Fibroblast of skin of back (primary cell): ENCODE data around the gene ST6GALNAC3.

Source experiments
- DNase-seq: peaks from one replicate; pipeline ENCODE4 v3.0.0-alpha.2; 2013

ST6GALNAC3 gene

DNA sequence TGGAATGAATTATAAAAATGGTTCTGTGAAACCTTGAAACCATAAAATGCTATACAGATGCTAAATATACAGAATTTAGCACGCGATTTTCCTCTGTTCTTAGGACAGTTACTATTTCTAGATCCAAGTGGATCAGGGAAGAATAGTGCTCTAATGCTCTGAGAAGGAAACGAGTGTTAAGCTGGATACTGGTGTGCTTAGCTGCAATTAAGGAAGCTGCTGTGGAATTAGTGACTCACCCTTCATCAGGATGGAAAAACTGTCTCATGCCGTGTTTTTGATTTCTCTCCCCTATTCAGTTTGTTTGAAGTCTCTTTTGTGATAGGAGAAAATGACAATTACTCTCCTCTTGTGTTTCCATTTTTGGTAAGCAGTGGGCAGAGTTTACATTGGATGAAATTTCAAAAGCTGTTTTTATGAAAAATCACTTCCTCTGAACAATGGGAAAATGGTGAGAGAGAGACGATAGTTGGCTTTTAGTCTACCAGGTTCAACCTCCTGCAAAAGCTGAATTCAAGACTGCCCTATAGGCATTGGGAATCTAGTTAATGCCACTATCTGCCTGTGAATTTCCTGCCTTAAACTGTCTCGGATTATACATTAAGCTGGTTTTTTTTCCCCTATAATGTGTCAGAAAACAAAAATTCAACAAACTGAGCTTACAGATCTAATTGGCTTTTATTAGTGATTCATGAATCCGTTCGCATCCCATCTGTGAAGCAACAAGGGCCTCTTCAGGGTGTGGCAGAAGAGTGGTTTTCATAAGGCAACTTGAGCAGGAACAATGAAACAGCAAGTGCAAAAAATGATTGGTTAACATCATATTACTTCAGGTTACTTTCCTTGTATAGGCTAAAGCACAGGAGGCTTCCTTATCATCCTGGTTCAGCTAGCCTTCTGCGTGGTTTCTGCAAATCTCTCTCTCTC, 179.8 kb downstream of the ST6GALNAC3 start:
- DNase-seq = peak; percentile 66

DNA sequence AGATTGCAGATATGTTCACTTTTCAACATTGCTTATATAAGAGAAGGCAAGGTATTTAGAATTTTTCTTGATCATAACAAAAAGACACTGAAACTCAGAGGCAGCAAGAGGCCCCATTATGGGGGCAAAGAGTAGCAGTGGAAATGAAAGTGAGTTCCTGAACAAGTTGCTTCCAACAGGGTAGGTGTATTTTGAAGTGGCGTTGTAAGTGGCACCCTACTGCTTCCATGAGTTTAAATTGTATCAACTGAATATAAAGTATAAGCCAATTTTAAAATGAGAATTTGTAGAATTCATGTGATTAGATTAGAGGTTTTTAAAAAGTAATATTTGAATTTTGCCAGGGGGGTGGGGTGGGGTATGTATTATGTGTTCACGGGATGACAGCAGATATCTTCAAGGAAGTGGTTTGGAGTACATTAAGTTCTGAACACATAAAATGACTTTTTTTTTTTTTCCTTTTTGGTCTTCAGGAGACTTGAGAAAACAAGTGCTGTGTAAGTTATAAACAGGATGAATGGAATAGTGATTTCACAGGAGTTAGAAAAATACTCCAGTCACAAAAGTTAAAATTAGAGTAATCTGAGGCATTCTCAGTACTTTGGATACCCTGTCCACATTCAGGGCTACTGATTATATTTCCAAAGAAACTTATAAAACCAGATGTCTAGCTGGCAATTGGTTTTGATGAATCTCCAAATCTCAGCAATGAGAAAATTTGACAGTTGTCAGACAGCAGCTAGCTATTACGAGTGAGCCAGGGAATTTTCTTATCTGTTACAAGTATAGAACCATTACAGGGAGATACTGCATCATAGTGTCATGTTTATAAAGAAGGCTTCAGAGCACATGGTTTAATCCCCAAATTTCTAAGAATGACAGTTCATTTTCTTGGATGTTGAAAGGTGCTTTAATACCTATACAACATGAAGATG, 182.0 kb downstream of the ST6GALNAC3 start:
- DNase-seq = no peak

DNA sequence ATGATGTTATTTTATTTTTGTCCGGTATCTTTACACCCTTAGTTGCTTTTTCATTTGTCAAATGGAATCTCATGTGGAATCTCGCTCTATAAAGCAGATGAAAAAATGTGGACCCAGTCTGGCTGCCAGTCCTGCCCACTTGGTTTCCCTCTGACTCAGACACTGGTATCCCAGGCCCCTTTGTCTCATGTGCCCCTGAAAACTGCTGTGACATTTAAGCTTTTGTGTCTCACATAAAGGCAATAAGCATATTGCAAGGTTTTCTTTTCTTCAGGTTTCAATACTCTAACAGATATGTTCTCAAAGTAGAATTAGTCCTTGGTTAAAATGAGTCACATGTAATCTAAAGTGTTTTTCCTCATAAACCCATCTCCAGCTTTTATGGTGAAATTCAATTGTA, 183.3 kb downstream of the ST6GALNAC3 start:
- no peak for DNase-seq

DNA sequence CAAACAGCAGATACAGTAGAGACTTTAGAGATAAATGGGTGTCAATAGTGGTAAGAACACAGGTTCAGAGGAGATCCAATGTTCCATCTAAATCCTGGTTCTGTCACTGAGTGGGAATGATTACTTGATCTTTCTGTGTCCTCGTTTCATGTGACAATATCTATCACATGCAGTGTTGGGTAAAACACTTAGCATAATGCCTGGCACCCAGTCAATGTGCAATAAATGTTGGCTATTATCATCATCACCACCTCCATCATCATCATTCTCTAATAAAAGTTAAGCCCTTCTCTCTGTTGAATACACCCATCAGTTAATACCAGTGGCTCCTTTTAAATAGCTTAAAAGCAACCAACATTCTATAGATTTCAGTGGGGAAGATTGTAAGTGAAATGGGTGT, 184.7 kb downstream of the ST6GALNAC3 start:
- no peak for DNase-seq

DNA sequence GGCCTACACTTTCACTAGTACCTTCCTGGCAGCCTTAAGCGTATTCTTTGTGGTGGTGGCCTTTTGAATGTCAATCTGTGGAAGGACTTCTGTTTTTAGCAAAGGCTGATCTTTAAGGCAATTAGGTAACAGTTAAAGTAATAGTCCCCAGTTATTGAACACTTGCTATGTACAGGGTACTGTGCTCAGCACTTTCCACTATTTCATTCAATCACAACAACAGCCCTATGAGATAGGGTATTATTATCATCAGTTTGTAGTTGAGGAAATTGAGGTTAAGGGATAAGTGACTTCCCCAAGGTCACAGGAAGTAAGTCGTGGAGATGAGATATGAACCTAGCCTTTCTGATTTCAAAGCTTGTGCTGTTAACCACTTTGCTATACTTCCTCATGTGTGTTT, 185.7 kb downstream of the ST6GALNAC3 start:
- DNase-seq = no peak

DNA sequence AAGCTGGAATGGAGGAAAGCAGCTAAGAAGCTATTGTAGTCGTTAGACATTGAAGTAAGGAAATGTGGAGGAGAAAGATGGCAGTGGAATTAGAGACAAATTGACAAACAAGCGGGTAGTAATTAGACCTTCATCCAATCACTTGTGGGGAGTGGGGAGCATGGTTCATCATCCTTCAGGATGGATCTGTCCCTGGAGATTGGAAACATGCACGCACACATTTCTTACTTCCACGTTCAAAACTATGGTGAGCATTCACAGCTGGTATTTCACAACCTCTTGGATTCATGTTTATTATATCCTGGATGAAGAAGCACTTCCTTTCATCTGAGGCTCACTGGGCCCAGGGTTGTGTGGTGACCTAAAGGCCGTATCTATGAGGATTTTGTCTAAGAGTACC, 188.1 kb downstream of the ST6GALNAC3 start:
- DNase-seq = no peak

DNA sequence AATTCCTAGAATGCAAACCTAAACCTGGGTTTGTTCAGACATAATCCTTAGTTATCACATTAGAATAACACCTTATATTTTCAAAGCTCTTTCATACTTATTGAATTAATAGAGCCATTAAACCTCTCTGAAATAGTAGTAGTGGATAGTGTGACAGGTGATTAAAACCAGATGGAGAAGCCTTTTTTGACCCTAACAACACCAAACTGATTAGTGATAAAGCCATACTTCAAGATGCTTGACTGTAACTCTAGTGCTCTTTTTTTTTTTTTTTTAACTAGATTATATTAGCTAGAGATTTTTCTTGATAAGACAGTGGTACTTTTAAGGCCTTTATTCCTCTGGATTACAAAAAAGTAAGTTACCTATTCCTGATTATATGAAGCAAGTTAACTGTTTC, 190.1 kb downstream of the ST6GALNAC3 start:
- no peak for DNase-seq

DNA sequence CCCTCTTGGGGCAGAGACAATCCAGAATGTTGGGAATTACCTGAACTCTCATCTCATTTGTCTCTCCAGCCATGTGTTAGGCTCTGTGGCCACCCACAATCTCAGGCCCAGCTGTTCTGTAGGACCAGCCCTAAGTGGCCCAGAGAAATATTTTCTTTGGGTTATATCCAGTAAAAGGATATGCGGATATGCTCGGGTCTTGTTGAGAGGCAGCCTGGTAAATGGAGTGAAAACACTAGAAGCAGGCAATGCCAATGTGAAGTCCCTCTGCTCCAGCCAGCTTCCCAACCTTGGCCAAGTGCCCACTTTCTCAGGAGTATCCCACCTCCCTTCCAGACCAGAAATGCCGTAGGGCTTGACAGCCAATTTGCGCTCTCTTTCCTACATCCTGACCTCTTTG, 192.2 kb downstream of the ST6GALNAC3 start:
- DNase-seq = no peak

DNA sequence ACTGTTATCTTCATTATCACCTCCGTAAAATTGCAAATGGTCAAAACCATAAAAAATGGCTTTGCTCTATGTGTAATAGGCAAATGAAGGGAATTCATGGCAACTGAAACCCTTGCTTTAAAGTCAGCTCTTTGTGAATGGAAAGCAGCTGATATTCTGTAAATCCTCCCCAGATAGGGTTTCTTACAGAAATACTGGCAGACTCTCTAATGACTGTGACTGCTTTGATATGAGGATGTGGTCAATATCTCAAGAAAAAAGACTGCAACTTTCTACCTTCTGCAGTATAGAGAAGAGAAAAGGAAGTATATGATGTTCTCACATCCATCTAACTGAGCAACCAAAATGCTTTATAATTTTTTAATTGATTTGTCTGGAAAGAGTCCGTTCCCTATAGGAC, 193.1 kb downstream of the ST6GALNAC3 start:
- no peak for DNase-seq

DNA sequence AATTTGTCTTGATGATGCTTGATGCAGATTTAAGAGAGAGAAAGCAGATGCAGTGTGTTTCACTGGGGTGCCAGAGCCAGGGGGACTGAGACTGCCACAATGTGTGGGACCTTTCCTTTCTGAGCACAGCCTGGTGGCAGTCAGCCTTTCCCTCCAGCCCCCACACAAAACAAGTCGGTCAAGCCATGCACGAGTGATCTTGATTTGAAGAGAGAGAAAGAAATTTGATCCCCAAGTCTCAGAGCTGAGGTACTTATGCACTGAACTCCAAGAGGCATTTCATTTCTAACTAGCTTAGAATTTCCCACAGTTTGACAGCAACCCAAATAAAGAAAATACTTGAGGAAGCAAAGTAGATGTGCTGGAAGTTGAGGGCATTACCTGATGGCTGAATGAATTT, 193.8 kb downstream of the ST6GALNAC3 start:
- no peak for DNase-seq

DNA sequence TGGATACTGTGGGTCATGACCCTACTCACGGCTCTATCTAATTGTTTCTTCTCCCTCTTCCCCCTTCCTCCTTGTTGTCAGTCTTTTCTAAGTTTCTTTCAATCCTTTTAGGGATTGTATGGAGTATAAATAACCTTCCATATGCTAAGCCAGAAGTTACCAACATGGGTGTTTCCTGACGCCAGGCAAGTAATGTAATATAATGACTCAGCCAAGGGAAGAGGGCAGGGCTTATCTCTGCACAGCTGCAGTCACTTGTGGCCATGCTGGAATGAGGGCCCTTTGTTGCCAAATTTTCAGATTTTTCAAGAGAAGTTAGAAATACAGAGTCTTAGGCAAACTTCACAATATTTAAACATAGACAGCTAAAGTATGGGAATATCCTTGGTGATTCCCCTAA, 194.6 kb downstream of the ST6GALNAC3 start:
- peak; percentile 78 for DNase-seq

DNA sequence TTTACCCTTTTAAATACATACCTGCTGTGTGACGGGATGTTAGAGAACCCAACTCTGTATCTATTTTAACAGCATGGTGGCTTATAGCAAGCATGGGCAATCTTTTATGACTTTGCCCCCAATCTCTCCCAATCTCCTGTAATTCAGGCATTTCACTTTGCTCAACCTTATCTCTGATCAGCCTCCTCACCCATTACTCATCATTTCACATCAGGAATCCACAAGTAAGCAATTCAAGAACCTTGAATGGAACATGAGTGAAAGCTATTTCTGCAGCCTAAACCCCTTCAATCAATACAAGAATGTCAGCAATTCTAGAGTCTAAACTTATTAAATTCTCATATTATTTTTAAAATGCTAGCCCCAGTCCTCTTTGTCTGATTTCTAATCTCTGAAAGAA, 199.8 kb downstream of the ST6GALNAC3 start:
- DNase-seq = no peak

DNA sequence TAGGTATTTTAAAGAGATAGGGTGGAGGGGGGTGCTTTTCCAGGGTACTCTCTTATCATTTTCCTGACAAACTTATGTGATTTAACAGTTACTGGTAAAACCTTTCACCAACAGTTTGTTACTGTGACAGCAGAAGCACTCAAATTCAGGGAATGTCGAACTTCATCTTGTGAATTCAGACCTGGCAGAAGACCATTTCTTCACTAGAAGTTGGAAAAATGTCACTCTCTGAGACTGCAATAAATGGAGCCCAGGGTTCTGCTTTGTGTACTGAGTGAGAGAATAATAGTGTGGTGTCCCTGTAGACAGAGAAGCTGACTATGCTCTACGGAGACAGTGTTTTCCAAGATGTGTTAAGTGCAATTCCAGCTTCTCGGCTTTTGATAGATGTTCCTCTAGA, 200.2 kb downstream of the ST6GALNAC3 start:
- no peak for DNase-seq

DNA sequence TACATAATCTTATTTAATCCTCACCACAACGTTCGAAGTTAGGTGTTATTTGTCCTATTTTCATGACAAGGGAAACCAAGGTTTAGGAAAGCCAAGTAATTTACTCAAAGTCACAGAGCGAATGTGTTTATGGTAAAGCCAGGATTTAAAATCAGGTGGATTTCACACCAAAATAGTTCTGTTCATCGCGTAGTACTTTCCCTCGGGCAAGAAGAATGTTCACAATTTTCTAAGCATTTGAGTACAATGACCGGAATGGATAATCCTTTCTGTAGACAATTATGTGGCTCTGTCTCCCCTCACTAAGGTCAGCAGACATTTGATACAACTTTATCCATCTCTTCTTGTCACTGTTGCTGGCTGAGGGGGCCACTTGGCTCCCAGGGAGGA, 204.2 kb downstream of the ST6GALNAC3 start:
- no peak for DNase-seq

DNA sequence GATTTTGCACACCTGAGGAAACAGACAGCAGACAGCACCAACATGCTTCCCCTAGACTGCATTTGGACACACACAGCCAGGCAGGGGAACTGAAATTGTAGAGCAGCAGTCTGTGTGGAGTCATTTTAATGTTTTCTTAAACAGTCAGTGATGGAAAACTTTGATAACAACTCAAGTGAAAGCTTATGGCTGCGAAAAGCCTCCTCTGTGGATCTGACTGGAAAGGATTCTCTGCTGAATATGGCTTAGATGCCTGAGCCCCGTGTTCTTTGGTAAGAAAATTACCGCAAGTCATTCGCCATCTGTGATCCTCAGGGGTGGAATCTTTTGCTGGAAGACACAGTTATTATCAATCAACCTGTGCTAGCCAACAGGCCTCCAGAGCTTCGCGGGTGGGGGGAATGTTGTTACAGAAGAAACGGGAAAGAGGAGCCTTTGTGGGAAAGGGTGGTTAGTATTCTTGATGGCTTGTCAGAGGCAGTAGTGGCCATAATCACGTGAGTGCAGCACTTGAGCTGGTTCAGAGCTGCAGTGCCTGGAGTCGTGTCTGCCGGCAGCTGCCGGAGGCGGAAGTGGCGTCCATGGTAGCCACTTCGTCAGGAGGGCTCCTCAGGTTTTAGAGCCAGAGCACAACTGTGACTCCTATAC, 204.7 kb downstream of the ST6GALNAC3 start:
- DNase-seq = peak; percentile 29

DNA sequence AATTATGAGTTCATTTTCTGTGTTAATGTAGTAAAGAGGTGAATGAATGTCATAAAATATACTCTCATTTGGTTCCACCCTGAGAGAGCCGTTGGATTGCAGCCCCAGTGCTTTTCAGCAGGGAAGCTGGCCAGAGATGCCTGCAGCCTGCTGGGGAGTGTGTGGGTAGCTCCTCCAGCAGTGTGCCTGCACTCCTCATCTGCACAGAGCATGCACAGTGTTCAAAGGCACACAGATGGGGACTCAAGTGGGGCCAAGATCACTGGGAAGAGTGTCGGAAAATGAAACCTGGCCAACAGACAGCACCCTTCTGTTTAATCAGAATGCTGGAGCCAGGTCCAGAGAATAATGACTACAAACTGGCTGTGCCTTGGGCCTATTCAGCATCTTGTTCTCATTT, 206.8 kb downstream of the ST6GALNAC3 start:
- DNase-seq = no peak

DNA sequence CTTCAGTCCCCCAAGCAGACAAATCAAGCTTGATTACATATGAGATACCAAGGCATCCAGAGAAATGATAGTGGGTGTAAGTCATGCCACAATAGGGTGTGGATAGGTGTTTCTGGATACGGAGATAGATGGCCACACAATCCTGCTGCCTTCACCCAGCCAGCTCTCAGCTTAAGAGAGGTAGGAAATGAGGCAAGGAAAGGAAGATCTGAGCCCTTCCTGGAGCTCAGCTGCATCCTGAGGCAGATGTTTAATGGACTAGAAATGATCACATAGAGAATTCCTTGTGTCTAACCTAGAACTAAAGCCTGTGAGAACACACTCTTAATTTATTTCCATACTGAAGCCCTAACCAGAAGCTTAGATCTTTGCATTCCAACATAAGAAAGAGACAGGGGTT, 210.3 kb downstream of the ST6GALNAC3 start:
- DNase-seq = no peak

DNA sequence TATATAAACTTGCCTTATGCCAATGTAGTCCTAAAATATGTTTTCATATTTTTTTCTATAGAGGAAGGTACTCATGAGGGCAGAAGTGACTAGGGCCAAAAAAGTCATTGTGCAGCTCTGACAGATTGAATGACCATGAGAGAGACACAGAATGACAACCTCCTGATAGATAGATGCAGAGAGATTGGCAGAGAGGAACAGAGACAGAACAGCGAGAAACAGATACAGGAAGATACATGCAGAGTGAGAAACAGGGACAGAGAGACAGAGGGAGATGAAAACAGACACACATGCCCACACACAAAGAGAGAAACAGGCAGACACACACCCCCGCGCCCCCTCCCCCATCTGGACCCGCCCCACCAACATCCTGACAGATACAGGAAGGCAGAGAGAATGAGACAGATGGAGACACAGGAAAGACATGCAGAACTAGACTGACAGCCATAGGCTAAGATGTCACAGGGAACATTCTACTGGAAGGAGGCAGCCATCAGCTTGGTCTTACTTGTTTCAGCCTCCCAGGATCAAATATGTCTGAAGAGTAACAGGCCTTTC, 211.1 kb downstream of the ST6GALNAC3 start:
- DNase-seq = no peak

DNA sequence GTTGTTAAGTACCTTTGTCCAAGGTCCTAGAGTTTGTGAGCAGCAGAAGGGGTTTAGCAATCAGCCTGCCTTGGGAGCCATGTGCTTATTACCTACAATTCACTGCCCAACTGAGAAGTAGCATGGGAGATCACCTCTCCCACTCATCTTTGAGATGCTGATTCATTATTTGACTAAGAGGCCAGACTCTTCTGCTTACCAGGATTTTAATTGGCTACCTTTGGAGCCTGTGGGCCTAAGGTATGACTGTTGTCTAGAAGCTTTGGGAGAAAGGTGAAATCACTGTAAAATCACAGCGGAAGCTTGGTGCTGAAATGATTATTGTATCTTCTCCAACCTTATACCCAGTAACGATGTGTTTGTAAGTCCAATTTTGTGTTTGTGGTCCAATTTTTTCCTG, 213.4 kb downstream of the ST6GALNAC3 start:
- DNase-seq = no peak

DNA sequence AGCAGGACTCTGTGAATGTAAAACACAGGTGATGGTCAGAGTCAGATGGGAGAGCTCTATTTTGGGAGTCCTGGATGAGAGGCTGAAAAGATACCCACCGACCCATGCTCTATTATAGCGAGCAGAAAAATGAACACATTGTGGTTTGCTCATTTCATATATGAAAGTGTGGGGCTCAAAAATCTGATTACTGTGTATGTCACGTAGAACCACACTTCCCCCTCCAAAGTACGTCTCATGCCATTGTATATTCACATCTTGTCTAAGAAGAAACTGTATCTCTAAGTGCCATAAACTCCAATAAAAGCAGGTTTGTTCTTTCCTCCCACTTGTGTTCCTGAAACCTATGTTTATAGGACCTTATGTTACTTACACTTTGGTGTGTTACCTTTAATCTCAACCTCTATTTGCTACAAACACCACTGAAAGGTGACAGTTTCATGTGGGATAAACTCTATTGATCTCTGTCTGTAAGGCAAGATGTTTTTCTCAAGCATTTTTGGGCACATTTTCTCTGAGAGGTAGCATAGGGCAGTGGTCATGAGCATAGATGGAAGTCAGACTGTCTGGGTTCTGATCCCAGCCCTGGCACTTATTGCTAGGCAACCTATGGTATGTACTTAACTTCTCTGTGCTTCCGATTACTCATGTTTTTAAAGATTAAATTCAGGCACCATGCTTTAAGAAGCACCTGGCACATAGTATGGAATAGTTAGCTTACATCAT, 214.4 kb downstream of the ST6GALNAC3 start:
- DNase-seq = no peak

DNA sequence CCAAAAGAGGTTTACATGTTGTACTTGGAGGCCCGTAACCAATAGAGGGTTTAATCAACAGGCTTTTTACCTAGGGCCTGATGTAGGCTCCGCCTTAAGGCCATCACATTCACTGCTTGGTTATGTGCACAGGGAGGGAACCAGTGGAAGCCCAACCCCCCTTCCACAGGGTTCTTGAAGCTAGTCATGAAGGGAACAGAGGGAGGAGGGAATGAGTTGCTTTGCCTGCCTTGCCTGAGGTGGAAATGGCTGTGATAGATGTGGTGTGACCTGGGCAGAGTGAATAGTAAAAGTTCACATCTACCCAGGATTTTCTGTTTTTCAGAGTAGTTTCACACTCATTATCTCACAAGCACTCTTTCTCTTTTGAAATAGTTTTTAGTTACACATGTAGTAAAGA, 215.1 kb downstream of the ST6GALNAC3 start:
- no peak for DNase-seq

DNA sequence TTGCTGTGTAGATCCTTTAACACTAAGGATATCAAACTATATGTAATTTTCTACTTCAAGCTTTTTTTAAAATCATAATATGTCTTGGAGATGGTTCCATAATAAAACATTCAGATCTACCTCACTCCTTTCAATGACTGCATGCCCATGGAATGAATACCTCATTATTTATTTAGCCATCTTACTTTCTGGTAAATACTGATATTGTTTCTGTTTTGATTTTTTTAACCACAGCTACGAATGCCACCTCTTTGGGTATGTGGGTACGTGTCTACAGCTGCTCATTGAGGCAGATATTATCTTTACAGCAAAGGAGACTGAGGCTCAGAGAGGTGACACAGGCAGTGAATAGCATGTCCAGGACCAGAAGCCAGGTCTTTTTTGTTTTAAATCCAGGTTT, 215.7 kb downstream of the ST6GALNAC3 start:
- DNase-seq = no peak
